Esophagus mucosa (tissue), 1 donor: ENCODE measurements around the gene IFT22. TPM values are rescaled to one million over a fixed set of nuclear protein-coding genes. Genes with fewer than 3 reads are reported as not detected.
"Not testable (repeated sequence)": the region's sequence is repeated elsewhere in the genome, so short reads cannot be mapped to it uniquely, and the experiment has no call there.

ENCODE experiments used
- ATAC-seq: fragments of 200-7000 bp; cut with Tn5 transposase; one replicate; pipeline ENCODE4 v1.9.1; 2020
- total RNA-seq: library from RNA; stranded (reverse); gene quantifications from one replicate; pipeline ENCODE4 v1.2.4, GENCODE V29; 2023
- donor health status: DM: yes; HTN: yes; CAD: no.

The IFT22 gene
- total RNA-seq, 1 donor from 2014 or later, result 10.4 TPM

DNA sequence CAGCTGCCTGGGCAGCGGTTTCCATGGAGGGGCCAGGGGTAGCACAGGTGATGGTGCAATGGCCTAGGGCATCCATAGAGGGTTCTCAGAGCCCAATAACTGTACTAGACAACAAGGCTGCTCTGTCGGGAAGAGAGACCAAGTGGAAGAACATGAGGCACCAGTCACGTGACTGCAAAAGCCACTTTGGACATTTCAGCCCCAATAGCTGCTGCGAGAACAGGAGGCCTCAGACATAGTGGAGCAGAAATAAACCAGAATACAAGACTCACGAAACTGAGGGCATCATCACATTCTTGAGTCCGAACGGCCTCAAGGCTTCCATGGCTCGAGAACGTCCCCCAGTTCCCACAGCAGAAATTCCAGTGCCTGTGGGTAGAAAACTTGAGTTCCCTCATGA is 44.5 kb downstream of the IFT22 start:
- ATAC-seq, result no peak

DNA sequence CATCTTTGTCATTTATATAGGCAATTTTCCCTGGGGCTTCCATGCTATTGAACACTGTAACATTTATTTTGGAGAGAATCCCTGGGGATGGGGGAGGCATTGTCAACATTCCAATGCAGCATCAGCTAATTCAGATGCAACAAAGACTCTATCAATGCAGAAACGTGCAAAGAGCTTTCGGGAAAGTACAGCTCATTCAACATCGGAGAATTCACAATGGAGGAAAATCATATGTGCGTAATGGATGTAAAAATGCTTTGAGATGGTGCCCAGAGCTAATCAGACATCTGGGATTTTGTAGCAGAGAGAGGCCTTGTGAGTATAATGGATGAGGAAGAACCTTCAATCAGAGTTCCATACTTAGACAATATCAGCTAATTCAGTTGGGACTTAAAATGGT is 48.4 kb downstream of the IFT22 start:
- no peak for ATAC-seq

DNA sequence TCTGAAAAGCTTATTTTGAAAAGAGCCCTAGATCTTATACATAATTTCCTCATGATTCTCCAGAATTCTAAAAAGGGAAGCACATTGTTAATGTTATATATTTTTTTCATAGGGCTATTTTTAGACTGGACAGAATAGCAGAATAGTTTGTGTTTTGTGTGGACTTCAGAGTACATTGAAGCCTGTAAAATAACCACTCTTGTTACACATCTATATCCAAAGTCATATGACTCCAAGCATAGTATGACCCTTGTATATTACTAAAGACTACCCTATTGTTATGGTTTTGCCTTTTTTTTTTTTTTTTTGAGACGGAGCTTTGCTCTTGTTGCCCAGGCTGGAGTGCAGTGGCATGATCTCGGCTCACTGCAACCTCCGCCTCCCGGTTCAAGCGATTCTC is 50.6 kb downstream of the IFT22 start:
- no peak for ATAC-seq

DNA sequence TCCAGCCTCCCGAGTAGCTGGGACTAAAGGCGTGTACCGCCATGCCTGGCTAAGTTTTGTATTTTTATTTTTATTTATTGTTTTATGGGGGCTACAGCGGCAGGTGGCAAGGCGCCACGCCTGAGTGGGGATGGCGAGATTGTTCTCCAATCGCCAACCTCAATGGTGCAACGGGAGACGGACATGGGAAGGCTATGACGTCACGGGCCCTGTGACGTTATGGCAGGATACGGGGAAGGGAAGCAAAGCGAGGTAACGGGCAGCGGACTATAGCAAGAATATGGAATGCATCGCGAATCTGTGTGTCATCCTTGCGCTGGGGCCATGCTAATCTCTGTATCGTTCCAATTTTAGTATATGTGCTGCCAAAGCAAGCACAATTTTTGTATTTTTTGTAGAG is 51.9 kb downstream of the IFT22 start:
- no peak for ATAC-seq

DNA sequence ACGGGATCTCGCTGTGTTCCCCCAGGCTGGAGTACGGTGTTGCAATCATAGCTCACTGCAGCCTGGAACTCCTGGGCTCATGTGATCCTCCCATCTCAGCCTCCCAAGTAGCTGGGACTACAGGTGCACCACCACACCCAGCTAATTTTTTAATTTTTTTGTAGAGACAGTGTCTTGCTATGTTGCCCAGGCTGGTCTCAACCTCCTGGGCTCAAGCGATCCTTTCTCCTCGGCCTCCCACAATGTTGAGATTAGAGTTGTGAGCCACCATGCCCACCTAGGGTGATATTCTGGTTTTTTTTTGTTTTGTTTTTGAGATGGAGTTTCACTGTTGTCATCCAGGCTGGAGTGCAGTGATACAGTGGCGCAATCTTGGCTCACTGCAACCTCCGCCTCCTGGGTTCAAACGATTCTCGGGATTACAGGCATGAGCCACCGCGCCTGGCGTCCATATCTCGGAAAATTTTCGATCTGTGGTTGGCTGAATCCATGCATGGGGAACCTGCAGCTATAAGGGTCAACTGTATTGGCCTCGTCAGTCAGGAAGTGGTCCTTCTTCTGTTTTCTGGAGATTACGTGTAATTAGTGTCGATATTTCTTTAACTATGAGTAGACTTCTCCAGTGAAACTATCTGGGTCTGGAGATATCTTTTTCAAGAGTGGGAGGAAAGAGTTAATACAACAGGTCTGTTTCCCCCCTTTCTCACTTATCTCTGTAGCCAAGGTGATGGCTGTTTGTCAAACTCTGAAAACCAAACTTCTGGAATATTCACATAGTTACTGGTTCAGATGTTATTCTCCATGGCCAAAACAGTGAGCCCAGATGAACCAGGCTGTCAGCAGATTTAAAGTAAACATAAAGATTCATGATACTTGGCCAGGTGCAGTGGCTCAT is 55.7 kb downstream of the IFT22 start:
- no peak for ATAC-seq

DNA sequence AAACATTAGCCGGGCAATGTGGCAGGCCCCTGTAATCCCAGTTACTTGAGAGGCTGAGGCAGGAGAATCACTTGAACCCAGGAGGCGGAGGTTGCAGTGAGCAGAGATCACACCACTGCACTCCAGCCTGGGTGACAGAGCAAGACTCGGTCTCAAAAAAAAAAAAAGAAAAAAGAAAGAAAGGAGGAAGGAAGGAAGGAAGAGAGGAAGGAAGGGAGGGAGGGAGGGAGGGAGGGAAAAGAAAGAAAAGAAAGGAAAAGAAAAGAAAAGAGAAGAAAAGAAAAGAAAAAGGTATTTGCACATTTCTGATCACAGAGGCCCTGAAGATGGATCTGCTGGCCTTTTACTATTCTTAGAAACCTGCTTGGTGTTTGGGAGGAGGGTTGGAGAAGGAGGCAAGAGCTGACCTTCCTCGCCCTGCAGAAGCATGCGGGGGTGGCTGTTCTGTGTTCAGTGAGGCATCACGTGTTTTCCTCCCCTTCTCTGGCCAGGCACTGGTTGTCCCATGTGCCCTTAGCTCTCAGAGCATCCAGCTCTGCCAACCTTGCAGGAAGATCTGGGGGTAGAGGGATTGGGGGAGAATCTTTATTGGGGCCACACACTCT is 57.4 kb downstream of the IFT22 start:
- not testable (repeated sequence) for ATAC-seq

Other genes starting within 250 kb of the IFT22 start
- 14.3 TPM for gene TRIM56, start 236.3 kb downstream of the IFT22 start, total RNA-seq
- gene SERPINE1, start 194.7 kb downstream of the IFT22 start, total RNA-seq, result 5.3 TPM
- gene AP1S1, start 167.3 kb downstream of the IFT22 start, total RNA-seq, result 60.4 TPM
- not detected for gene VGF, start 156.2 kb downstream of the IFT22 start, total RNA-seq
- gene NAT16, start 141.5 kb downstream of the IFT22 start, total RNA-seq, result not detected
- gene MOGAT3, start 120.8 kb downstream of the IFT22 start, total RNA-seq, result not detected
- 10.6 TPM for gene PLOD3, start 104.2 kb downstream of the IFT22 start, total RNA-seq
- 53.8 TPM for gene ZNHIT1, start 103.6 kb downstream of the IFT22 start, total RNA-seq
- 2.9 TPM for gene CLDN15, start 84.0 kb downstream of the IFT22 start, total RNA-seq
- 143 TPM for gene FIS1, start 76.7 kb downstream of the IFT22 start, total RNA-seq
- not detected for gene COL26A1, start 41.1 kb upstream of the IFT22 start, total RNA-seq